Fibroblast of pulmonary artery (primary cell): ENCODE measurements around the gene ARHGAP24.

Experiments
- DNase-seq: peaks from one replicate; pipeline ENCODE4 v3.0.0-alpha.2; 2010; ENCODE audit warnings: low read depth
- H3K4me3 ChIP-seq: replicated peaks from 2 replicates; pipeline ENCODE4 v1.5.1; 2011; ENCODE audit warnings: low read depth, mild to moderate bottlenecking, control low read depth, low read length, moderate library complexity
- CTCF ChIP-seq: IDR thresholded peaks from 2 replicates; pipeline ENCODE4 v1.5.1; 2011; ENCODE audit warnings: mild to moderate bottlenecking, control low read depth, low read length, inconsistent platforms; ENCODE audit errors: missing control alignments

ARHGAP24 gene

DNA sequence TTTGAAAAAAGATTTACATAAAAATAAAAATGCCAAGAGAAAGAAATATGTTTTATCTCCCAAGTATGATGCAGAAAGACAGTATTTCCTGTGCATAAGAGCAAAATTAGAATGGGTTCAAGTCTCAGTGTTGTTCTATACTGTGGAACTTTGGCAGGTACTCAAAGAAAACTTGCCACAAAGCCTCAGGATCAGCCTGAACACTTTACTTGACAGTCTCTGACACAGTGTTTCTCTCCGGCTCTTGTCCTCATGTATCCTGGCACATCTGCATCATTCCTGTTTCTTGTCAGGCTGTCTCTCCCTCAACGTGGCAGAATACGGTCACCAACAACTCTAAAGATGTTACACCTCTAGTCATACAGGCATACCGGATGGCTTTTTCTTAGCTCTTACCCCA lies 273.7 kb downstream of the ARHGAP24 start:
- TF ChIP-seq CTCF, result no peak
- DNase-seq, result peak; percentile 68
- no peak overlapping the region for H3K4me3 ChIP-seq

GRCh38 chr4:85751866-85752265 lies 276.9 kb downstream of the ARHGAP24 start:
- no peak for DNase-seq
- no peak overlapping the region for H3K4me3 ChIP-seq
- TF ChIP-seq CTCF, result no peak

DNA sequence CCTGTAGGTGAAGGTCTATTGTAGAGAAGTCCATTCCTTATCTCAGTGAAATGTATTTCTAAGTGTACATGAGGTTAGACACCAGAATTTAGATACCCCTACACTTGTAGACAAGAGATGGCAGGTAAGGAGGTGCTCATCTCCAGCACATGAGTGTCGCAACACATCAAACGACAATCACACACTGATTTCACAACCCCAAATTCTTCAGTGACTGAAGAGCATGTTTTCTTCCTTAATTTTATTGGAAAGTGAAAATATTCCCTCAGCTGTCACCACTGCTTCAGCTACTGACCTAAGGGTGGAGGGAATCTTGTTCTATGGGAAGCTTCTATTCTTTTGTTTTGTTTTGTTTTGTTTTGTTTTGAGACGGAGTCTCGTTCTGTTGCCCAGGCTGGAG lies 280.3 kb downstream of the ARHGAP24 start:
- H3K4me3 ChIP-seq, result no peak overlapping the region
- DNase-seq, result no peak
- no peak for TF ChIP-seq CTCF

GRCh38 chr4:85756938-85757337 lies 282.0 kb downstream of the ARHGAP24 start:
- H3K4me3 ChIP-seq, result no peak overlapping the region
- DNase-seq, result peak; percentile 78
- peak; percentile 57 for TF ChIP-seq CTCF

GRCh38 chr4:85759388-85759787 lies 284.4 kb downstream of the ARHGAP24 start:
- no peak for DNase-seq
- no peak overlapping the region for H3K4me3 ChIP-seq
- TF ChIP-seq CTCF, result no peak

DNA sequence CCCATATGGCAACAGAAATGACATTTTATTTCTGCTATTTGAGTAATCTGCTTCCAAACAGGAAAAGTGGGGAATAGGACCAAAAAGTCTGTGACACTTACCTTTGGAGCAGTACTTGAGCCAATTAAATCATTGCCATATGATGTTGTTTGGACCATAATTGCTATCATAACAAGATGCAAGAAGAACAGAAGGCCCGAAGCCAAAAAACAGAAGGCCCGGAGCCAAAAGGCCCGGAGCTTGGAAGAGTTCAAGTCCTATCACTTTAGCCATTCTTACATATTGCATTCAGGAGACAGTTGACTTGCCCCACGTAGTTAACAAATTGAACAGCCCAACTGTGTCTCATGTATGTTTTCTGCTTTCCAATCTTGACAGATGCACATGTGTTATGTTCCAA lies 285.6 kb downstream of the ARHGAP24 start:
- H3K4me3 ChIP-seq, result no peak overlapping the region
- no peak for TF ChIP-seq CTCF
- no peak for DNase-seq

GRCh38 chr4:85761803-85762528 lies 287.0 kb downstream of the ARHGAP24 start:
- DNase-seq, result peak; percentile 92
- TF ChIP-seq CTCF, result no peak
- H3K4me3 ChIP-seq, result peak overlapping the region; percentile 15
